ENCODE results near the gene CCDC51.

GRCh38 chr3:48412375-48413001 is 27.4 kb downstream of the CCDC51 start:
- TF ChIP-seq CTCF (IDR thresholded peaks at IDR 0.05) (no peak), POLR2A (IDR thresholded peaks at IDR 0.05) (no peak), POLR2AphosphoS5 (IDR thresholded peaks at IDR 0.05; ENCODE audit: insufficient read depth in 1 of 2, low read depth in 1 of 2) (no peak)
